NCI-H2107 treated with DMSO at 0.1 percent for 48 hours (cell line): Measurements from ENCODE around the gene APP.

Source experiments
- DNase-seq: peaks from one replicate; lab custom pipeline; 2025; ENCODE audit not compliant: unreplicated experiment; lab: John Stamatoyannopoulos, UW

The APP gene

DNA sequence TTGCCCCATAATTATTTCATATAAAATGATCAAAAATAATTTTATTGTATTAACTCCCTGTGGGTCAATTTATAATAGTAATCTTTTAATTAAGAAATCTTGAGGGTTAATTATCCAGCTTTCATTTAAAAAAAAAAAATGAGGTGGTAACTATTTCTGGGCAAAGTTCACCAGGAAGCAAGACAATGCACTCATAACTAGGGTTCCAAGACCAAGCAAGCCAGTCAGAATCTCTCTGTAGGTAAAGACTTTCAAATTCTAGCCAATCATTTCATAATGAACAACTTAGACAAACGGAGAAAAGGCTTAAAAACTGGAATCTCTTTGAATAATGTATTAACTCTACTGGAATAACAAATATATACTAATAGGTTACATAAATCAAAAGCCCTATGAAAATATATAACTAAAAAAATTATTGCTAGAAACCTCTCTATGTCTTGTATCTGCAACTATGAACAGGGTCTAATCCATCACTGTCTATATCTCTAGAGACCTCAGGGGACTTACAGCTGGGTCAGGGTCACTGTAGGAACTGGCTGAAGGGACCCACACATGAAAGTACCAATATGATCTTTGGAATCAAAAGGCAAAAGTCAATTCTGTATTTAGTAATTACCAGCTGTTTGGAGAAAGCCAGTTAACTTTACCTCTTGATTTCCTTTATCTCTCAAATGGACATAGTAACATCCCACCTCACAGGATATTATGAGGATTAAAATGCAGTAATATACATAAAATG is 43.3 kb downstream of the APP start:
- DNase-seq: no peak

DNA sequence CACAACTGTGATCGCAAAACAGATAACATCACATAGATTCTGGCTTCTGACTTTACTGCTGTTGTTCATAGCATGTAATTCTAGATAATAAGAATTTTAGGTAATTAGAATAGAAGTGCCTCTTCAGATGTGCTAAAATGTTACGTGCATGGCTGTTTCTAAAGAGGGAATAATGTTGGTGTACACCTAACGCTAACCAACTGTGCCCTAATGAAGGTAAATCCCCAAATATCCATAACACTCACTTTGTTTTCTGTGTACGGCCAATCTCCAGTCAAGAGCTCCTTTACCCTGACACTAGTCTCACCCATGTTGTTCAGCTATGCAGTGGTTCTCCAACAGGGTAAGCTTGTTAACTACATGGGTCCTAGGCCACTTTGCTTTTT is 44.4 kb downstream of the APP start:
- DNase-seq: no peak

DNA sequence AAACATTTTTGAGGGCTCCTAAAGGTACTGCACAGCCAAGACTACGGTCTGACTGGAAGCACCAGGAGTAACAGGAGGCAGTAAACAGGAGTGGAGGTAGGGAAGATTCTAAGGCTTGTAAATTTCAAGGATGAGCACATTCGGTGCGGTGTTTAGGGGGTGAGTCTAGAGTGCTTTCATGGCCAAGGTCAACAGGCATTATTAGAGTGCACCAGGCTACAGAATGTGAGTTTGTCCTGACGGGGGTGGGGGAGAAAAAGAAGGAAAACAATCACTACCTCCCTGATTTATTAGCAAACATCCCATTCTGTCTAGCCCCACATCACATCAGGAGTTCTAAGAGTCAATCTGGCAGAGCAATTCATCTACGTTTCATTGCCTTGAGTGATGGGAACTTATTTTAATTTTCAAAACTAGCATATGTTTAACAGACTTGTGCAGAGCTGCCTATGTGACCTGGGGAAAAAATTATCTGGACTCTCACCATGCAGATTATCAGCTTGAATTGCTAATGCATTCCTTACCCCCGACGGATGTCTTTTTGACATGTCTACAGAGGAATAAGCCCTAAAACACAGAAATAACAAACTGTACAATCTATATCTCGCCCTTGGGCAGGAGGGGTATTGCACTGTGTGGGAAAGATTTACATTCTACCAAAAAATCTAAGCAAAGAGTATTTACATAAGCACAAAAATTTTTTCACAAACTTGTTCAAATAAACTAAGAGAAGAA is 45.0 kb downstream of the APP start:
- no peak for DNase-seq

DNA sequence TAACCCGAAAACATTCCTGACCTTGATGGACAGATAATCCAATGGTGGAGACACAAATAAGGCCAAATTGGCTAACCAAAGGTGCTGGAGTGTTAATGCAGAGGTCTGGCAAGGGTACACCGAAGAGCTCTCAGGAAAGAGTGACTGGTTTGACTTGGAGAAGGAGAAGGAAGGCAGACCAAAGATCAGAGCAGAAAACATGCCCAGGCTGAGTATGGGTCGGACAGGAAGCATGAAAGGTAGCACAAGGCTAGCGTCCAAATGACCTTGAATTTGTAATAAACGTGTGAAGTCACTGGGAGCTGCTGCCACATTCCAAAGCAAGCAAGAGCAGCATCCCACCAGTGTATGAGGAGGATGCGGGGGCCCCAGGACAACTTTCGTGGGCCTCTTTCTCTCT is 45.7 kb downstream of the APP start:
- no peak for DNase-seq

DNA sequence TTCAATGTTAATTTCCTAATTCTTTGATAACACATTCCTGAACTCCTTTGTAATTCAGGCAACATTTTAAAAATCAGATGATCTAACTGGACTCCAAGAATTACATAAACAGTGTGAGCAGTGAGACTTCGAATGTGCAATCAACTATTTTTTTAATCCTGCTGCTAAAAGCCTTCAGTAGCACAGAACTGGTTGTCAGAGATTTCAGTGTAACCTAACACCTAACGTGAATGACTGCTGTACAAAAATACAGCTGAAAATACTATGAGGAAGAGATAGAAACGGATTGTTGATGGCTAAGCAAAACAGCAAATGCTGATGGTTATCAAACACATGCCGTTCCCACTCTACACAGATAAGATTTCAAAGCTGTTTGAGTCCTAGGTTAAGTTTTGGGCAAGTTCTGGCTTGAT is 46.1 kb downstream of the APP start:
- DNase-seq: peak; percentile 59

DNA sequence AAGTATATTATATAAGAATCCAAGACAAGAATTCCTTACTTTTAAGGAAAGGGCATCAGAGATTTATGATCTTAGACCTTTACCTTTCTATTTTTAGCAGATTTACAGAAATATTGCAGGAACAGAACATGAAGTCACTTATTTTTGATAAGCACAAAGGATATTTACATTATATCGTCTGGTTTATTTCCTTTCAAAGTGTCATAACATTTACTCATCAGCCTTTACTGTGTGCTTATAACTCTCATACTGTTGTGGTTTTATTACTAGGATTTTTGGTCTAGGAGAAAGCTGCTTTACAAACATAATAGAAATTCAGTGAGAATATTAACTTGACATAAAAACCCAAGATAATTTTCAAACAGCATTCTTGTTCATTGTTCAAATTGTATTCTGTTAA is 47.6 kb downstream of the APP start:
- DNase-seq: no peak

DNA sequence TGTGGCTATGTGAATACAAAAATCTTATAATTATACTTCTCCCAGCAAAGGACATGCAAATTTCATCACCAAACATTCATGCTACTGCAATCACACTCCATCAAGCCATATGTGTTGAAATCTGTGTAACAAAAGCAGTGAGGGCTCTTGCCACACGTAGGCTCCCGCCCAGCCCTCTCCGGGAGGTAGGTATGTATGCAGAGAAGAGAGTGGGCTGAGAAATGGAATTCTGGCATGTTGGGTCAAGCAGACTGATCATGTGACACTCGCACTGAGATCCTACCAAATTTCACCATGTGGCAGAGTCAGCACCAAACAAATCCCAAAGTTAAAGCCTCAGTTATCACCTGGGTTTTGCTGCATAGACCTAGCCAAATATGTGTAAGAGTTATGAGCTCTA is 49.7 kb downstream of the APP start:
- no peak for DNase-seq

DNA sequence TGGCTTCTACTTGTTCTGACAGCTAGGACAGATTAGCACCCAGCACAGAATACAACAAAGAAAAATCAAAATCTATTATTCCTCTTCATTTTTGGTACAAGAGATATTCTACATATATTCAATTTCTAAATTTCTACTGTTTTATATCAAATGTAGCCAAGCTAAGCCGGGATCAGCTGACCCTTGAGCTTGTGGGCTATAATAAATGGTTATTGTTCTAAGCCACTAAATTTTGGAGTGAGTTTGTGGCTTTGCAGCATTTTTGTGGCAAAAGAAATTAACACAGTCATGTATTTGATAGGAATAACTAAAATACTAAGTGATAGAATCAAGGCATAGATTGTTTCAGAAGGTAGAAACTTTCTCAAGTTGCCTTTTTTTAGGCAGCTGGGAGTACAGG is 50.7 kb downstream of the APP start:
- no peak for DNase-seq

DNA sequence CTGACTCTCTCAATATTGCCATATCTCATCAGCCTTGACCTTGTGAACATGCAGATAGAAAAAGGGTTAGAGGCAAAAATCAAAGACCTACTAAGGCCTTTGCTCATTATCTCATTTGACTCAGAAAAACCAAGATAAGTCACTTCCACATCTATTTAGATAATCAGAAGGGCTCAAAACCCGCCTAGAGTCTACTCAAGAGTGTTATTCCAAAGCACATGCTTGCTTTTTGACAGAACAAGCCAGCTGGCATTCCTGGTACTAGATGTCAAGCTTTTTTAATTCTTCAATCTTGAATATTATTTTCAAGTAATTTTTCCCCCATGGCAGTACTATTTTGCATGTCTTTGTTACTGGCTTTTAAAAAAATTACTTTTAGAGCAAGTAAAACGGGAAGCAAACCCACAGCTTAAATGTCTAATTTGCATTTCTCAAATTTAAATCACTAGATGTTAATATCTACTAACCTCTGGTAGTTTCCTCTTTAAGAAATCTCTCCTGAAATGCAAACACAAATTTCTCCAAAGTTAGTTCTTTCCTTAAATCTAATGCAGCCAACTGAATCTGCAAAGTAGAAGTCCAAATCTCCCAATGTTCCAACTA is 51.5 kb downstream of the APP start:
- DNase-seq: no peak

DNA sequence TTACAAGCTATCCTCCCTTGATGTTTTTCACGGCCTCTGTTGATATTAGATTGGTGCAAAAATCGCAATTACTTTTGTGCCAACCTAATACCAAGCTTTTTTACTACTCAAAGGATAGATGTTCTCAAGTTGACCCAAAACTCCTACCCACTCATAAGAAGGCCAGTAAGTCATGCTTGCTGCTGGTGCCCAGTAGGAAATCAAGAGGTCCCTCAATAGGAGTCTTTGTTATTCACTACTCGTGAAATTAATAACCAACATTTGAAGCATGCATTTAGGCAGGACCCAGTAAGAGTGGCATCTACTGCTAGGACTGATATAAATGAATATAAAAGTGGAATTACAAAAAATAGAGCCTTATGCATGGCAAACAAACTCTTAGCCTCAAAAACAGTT is 52.6 kb downstream of the APP start:
- no peak for DNase-seq

DNA sequence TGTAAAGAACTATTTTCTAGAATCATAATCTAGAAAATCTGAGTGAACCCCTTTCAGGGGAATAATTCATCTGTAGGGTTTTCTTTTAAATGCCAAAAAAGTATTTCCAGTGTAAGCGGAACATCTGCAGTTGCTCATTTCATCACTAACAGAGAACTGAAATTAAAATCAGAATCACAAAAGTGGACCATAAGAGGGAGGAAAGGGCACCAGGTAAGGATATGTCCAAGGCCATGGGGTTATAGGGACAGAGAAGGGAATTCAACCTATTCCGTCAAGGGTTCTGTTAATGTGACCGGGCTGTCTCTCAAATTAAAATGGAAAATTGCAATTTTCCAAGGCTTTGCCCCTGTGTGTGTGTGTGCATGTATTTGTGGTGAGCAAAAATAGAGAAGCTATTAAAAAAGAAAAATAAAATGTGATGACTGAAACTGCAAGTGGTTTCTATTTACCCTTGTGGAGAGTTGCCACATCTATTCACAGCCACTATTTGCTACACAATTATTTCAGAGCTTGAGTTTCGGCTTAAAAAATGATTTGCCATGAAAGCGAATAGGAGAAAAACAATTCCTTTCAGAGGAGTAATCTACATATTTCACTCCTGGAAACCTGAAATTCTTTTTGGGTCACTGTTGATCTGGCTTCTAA is 53.1 kb downstream of the APP start:
- no peak for DNase-seq

DNA sequence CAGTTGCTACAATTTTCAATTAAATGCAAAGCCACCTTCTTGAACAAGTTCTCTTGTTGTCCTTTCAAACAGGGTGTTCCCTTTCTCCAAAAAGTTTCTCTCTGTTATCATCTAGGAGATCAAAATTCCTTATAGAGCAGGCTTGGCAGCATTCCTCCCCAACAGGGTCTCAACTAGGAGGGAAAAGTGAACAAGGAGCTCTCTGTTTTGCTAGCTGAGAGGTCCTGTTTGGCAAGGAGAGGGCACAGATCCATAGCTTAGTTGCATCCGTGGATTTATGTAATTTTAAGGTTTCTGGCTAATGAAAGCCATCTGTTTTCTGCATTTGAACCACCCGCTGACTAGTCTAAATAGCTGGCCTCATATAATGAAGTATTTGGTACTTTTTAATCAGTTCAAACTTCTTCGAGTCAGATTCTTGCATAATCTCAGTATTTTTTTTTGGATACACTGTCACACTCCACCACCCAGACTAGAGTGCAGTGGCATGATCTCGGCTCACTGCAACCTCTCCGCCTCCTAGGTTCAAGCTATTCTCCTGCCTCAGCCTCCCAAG is 54.0 kb downstream of the APP start:
- DNase-seq: no peak

DNA sequence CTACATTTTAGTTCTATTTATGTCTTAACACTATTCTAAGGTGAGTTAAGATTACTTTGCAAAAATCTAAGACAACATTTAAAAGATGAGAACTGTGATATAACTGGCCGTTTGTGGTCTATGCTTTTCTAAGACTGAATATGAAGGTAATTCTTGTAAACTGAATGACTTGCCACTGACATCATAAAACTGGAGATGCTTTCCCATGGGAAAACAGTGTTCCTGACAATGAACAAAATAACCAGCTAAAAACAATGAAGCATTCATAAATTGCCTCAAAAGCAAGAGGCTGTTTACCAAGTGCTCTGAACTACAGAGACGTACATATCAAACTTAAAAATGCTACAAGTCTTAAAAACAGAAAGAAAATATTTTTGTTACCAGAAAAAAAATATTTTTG is 54.7 kb downstream of the APP start:
- peak; percentile 41 for DNase-seq

DNA sequence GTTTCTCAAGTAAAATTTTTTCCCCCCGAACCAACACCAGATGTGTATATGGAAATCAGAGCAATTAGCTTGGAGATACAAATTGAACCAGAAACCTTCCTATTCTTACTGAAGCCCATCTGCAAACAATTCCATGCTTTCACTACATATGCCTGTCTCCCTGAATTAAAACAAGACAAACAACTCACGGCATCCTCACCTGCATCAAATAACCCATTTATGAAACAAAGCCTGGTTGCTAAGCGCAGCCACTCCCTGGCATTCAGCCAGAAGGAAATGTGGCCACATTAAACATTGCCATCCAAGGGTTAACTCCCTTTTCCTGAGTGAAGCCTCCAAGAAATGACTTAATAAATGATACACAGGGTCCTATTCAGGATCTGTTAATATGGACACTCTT is 55.3 kb downstream of the APP start:
- peak; percentile 79 for DNase-seq

DNA sequence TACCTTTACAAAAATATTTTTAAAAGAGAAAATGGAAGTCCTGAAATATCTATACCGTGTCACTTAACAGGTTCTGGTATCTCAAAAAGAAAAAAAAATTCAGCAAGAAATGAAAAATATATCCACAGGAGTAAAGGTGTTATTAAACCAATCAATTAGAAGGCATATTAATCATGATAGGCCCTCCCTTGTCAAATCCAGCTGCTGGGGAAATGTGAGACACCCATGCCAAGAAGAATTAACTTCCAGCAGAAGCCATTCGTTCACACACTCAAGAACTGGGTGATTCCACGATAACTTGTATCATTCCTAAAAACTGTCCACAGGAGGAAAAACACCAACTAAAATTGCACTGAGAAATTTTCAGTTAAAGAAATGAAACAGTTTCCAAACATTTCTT is 57.6 kb downstream of the APP start:
- DNase-seq: no peak

DNA sequence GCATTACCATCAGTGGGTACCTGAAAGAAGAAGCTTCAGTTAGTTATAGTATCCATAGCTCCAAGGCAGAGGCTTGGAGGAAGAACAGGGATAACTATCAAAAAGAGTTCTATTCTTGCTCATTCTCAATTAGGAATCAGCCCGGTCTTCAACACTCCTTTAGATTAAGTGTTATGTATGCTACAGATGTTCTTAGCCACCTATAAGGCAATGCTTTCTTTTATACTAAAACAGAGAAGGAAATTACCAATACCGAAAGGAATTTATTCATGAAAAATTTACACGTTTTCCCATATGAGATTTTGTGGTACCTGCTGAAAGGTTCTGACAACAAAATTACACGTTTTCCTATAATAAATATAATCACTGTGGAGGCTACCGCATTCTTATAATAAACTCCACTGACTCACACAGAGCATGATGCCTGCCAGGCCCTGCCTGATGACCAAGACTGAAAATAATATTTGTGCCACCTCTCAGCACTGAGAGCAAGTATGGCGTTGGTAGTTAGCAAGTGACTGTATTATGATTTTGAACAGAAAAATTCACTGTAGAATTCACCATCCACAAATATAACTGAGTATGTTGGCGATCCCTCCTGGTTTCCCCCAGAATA is 58.3 kb downstream of the APP start:
- no peak for DNase-seq

DNA sequence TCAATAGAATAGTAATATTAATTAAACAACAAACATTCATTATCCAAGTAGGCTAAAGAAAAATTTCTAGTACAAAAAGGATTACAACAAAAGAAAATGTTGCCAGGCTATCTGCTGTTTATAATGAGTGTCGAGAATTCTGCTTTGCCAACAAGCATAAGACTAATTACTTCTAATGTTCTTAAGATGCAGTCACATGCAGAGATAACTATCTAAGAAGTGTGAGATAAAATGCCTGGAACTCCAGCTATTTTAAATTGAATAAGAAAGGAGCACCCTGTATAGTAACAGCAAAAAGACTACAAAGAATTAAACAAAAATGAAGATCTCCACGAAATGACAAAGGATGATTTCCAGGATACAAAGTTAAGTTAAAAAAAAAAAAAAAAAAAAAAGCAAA is 59.9 kb downstream of the APP start:
- DNase-seq: no peak

DNA sequence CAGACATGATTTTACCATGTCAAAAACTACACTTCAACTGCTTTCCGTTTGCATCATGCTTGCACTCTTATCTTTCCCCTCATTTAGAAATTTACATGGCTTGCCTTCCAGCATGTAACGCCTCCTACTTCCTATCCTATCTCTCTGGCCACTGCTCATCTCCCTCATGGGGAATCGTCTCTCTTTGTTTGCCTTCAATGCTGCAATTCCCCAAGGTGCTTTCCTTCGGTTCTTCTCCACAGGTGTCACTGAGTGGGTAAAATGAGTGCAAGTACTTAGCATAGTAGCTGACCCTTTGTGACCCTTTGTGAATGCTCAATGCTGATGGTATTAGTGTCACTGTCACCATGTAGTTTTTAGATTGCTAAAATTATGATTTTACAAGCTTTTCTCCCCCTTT is 63.1 kb downstream of the APP start:
- DNase-seq: peak; percentile 31

DNA sequence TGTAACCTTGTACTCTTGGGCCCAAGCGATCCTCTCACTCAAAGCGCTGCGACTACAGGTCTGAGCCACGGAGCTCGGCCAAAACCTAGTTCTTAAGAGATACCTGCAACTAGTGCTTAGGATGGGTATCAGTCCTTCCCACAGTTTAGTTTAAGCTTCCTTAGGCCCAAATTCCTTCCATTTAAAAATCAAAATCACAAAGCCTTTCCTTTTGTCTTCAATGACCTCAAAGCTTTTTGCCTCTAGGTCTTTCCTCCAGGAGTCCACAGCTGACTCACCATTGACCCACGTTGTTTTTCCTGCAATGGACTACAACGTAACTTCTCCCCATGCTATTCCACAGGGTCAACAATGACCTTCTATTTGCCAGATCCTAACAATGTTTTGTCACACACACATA is 64.0 kb downstream of the APP start:
- DNase-seq: no peak

DNA sequence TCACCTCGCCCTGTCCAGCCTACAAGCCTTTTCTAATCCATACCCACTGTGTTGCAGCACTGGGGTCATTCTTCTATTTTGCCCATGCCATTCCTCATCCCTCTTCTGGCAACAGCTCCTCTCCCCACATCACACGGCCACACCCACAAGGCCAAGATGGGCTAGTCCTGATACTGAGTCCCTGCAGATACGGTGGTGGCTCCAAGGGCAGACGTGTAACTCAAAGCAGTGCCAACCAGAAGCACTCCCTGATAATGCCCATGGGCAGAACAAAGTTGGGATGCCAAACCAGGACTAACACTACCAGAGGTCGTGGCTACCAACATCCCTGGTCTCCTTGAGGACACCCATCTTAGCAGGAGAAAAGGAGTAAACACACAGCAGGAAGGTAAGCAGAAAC is 64.8 kb downstream of the APP start:
- DNase-seq: no peak

DNA sequence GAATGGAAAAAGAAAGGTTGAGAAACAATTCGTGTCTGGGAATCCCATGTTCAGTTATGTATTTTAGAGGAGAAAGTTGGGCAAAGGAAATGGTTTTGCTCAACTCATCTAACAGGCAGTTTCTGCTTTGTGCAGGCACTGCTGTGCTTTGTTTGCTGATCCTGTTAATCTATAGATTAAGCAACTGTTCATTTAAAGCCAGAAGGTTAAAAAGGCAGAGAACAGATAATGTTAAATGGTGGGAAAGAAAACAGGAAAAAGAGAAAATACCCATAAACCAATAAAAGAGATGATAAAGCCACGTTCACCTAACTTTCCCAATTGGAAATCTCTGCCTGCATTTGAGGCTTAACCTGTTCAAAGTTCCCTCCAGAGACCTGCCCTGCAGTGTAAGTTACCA is 70.0 kb downstream of the APP start:
- no peak for DNase-seq
